Uterus (tissue), 4 donors: ENCODE data around the gene ACOT11. TPM values are rescaled to one million over a fixed set of nuclear protein-coding genes. Genes with fewer than 3 reads are reported as not detected.

Source experiments
- DNase-seq, 2 donors: peaks; one replicate each; pipeline ENCODE4 v3.0.0-alpha.2; 2019 to 2020
- H3K27ac ChIP-seq, 2 donors: fragments of 200-600 bp; sonication (generic); 1 replicate in 1 of 2; 2 replicates in 1 of 2; pipeline ENCODE4 v1.5.1; 2016 to 2018
- H3K27me3 ChIP-seq, 2 donors: fragments of 200-600 bp; sonication (generic); one replicate each; pipeline ENCODE4 v1.5.1; 2018 to 2019; ENCODE audit warnings: control low read depth in 1 of 2
- H3K36me3 ChIP-seq, 2 donors: fragments of 200-600 bp; sonication (generic); one replicate each; pipeline ENCODE4 v1.5.1; 2019; ENCODE audit warnings: control low read depth in 1 of 2
- H3K4me1 ChIP-seq, 2 donors: fragments of 200-600 bp; sonication (generic); one replicate each; pipeline ENCODE4 v1.5.1; 2018 to 2019; ENCODE audit warnings: control low read depth in 1 of 2
- H3K4me3 ChIP-seq, 2 donors: fragments of 200-600 bp; sonication (generic); 1 replicate in 1 of 2; 2 replicates in 1 of 2; pipeline ENCODE4 v1.5.1; 2018 to 2019; ENCODE audit warnings: mild to moderate bottlenecking in 1 of 2
- H3K9me3 ChIP-seq, 2 donors: fragments of 200-600 bp; sonication (generic); one replicate each; pipeline ENCODE4 v1.5.1; 2019; ENCODE audit warnings: control low read depth in 1 of 2
- POLR2A ChIP-seq, 2 donors: fragments of 450-650 bp; IDR thresholded peaks; one replicate each; pipeline ENCODE4 v1.6.1; 2016; ENCODE audit warnings: antibody characterized with exemption in 2 of 2, mild to moderate bottlenecking in 1 of 2, moderate library complexity in 1 of 2
- intact Hi-C: fragments of 100-400 bp; cut with DNase I; formaldehyde crosslinking; loops from one replicate; pipeline ENCODE4 v1.15.1; 2023; ENCODE audit warnings: low total_unique reads
- total RNA-seq, 4 donors: library from RNA; depleted of rRNA in 3 of 4; stranded (reverse); fragments of >200 nt in 3 of 4; gene quantifications; one replicate each; pipeline versions ENCODE4 v1.1.0 to v1.2.4, GENCODE V29; 2014 to 2023
- TF ChIP-seq, protein P1 (sequence below), 4 experiments: fragments of 200-600 bp in 2 of 4; fragments of 450-650 bp in 2 of 4; sonication (generic) in 2 of 4; IDR thresholded peaks; one replicate each; pipeline ENCODE4 v1.5.1; 2016 to 2019; ENCODE audit warnings: antibody characterized with exemption in 4 of 4, mild to moderate bottlenecking in 2 of 4, moderate library complexity in 1 of 4
- donor health status: DM: yes; HTN: yes; CAD: no.

The ACOT11 gene
- total RNA-seq, 4 donors from 2014 or later = 2.4 to 17.1 (median 10.1) TPM

DNA sequence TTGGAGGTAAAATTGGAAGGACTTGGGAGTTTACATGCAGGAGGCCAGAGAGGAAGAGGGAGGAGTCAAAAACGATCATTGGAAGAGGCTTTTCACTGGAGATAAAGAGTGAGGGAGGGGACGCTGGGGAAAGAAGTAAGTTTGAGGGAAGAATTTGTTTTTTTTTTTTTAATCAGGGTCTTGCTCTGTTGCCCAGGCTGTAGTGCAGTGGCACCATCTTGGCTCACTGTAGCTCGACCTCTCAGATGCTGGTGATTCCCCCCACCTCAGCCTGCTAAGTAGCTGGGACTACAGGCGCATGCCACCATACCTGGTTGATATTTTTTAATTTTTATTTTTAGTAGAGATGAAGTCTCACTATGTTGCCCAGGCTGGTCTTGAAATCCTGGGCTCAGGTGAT, 92.3 kb downstream of the ACOT11 start:
- no peak for DNase-seq
- Histone ChIP-seq H3K27me3 (no peaks in the 10 kb centered on the region), H3K36me3 (no peaks in the 10 kb centered on the region), H3K4me3 (no peak overlapping the region), H3K9me3 (peaks cover 0 to 5% of the 10 kb centered on the region in 2 donors), H3K4me1 (no peaks in the 10 kb centered on the region), H3K27ac (no peak overlapping the region)
- TF ChIP-seq, protein P1, sequence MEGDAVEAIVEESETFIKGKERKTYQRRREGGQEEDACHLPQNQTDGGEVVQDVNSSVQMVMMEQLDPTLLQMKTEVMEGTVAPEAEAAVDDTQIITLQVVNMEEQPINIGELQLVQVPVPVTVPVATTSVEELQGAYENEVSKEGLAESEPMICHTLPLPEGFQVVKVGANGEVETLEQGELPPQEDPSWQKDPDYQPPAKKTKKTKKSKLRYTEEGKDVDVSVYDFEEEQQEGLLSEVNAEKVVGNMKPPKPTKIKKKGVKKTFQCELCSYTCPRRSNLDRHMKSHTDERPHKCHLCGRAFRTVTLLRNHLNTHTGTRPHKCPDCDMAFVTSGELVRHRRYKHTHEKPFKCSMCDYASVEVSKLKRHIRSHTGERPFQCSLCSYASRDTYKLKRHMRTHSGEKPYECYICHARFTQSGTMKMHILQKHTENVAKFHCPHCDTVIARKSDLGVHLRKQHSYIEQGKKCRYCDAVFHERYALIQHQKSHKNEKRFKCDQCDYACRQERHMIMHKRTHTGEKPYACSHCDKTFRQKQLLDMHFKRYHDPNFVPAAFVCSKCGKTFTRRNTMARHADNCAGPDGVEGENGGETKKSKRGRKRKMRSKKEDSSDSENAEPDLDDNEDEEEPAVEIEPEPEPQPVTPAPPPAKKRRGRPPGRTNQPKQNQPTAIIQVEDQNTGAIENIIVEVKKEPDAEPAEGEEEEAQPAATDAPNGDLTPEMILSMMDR (IDR thresholded peaks at IDR 0.05) = no peak
- TF ChIP-seq POLR2A (IDR thresholded peaks at IDR 0.05) = no peak
- intact Hi-C loops = no loop called here

- Histone ChIP-seq H3K9me3 (peaks cover 0 to 5% of the 10 kb centered on the region in 2 donors), H3K36me3 (no peaks in the 10 kb centered on the region), H3K27me3 (no peaks in the 10 kb centered on the region), H3K27ac (no peak within 1 kb of the TSS), H3K4me3 (no peak within 1 kb of the TSS), H3K4me1 (no peaks in the 10 kb centered on the region)
- DNase-seq = no peak
- no peak for TF ChIP-seq POLR2A (IDR thresholded peaks at IDR 0.05)
- TF ChIP-seq, protein P1 (IDR thresholded peaks at IDR 0.05) = no peak
- intact Hi-C loops = no loop called here
Observed at GRCh38 chr1:54640863-54641836, 93.1 kb downstream of the ACOT11 start, which contains the start of gene MROH7. TSS of gene MROH7 (plus strand) at chr1:54641786. CDS start at chr1:54652927, 11,141 bp downstream.

DNA sequence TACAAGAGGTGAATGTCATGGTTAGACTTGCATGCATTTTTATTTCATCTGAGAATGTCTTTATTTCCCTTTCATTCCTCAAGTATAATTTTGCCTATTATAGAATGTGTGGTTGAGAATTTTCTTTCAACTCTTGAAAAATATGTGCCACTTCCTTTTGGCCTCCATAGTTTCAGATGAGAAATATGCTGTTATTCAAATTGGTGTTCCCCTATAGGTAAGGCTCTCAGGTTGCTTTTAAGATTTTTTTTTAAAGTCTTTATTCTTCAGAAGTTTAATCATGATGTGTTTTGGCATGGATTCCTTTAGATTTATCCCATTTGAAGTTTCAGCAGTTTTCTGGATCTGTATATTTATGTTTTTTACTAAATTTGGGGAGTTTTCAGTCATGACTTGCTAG, 95.7 kb downstream of the ACOT11 start:
- Histone ChIP-seq H3K27me3 (no peaks in the 10 kb centered on the region), H3K27ac (no peak overlapping the region), H3K9me3 (peaks cover 0 to 5% of the 10 kb centered on the region in 2 donors), H3K4me1 (no peaks in the 10 kb centered on the region), H3K4me3 (no peak overlapping the region), H3K36me3 (no peaks in the 10 kb centered on the region)
- intact Hi-C loops = no loop called here
- no peak for DNase-seq
- TF ChIP-seq, protein P1 (IDR thresholded peaks at IDR 0.05) = no peak
- TF ChIP-seq POLR2A (IDR thresholded peaks at IDR 0.05) = no peak

- TF ChIP-seq, protein P1 (IDR thresholded peaks at IDR 0.05) = no peak
- no peak for TF ChIP-seq POLR2A (IDR thresholded peaks at IDR 0.05)
- Histone ChIP-seq H3K4me1 (no peaks in the 10 kb centered on the region), H3K36me3 (no peaks in the 10 kb centered on the region), H3K4me3 (no peak overlapping the region), H3K27me3 (no peaks in the 10 kb centered on the region), H3K27ac (no peak overlapping the region), H3K9me3 (peaks cover 0 to 5% of the 10 kb centered on the region in 2 donors)
- intact Hi-C loops = no loop called here
- peak; percentile 34 to 51 for DNase-seq
Observed at GRCh38 chr1:54645806-54646676, 98.0 kb downstream of the ACOT11 start.
